AG08395 (cell line): Measurements from ENCODE around the gene XYLT1.
"Not testable (repeated sequence)": the region's sequence is repeated elsewhere in the genome, so short reads cannot be mapped to it uniquely, and the experiment has no call there.

ENCODE experiments used
- DNase-seq: peaks from one replicate; pipeline ENCODE4 v3.0.0; 2012; ENCODE audit warnings: mixed read lengths, low spot score

Gene XYLT1

DNA sequence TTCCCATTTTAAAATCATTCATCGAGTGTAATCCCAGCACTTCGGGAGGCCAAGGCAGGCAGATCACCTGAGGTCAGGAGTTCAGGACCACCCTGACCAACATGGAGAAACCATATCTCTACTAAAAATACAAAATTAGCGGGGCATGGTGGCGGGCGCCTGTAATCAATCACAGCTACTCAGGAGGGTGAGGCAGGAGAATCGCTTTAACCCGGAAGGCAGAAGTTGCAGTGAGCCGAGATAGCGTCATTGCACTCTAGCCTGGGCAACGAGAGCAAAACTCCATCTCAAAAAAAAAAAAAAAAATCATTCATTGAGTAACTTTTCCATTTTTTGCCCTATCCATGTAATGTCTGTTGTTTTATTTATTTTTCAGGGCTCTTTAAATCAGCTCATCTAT, 135.4 kb downstream of the XYLT1 start:
- DNase-seq, result not testable (repeated sequence)

DNA sequence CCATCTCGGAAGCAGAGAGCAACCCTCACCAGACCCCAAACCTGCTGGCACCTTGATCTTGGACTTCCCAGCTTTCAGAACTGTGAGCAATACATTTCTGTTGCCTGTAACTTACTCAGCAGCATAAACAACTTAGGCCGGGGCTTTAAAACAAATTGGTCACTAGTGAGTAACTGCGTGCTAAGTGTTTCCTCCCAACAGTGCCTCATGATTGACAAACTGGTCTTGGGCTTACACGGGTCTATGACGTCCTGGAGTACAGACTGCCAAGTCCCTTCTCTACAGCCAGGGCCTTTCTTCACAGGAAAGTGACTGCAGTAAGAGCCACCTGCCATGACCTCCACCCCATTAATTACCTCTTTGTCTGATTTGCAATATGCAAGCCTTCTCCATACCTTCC, 136.7 kb downstream of the XYLT1 start:
- DNase-seq, result peak; percentile 64

DNA sequence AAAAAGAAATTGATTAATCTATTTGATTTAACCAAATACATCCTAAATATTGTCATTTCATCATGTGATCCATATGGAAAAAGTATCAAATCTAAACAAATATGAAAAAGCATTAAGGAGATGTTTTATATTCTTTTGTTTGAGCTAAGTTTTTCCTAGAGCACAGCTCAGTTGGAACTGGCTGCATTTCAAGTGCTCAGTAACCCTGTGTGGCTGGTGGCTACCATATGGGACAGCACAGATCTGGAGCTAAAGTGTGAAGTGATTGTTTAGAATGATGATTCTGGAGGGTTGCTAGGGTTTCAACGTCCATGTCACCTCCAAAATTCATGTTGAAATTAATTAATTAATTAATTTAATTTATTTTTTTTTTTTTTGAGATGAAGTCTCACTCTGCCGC, 137.5 kb downstream of the XYLT1 start:
- DNase-seq, result no peak

DNA sequence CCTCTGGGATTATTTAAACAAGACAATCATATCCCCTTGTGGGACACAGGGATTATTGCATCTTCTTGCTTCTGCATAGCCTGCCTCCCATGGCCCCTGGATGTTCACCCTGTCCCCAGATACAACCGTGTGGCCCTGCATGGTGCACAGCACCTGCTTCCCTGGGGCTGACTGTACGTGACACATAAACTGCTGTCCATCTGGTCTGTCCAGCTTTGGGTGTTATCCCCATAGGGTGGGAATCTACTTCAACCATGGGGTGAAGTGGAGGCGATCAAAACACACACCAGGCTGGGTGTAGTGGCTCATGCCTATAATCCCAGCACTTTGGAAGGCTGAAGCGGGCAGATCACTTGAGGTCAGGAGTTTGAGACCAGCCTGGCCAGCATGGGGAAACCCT, 138.8 kb downstream of the XYLT1 start:
- DNase-seq, result no peak

DNA sequence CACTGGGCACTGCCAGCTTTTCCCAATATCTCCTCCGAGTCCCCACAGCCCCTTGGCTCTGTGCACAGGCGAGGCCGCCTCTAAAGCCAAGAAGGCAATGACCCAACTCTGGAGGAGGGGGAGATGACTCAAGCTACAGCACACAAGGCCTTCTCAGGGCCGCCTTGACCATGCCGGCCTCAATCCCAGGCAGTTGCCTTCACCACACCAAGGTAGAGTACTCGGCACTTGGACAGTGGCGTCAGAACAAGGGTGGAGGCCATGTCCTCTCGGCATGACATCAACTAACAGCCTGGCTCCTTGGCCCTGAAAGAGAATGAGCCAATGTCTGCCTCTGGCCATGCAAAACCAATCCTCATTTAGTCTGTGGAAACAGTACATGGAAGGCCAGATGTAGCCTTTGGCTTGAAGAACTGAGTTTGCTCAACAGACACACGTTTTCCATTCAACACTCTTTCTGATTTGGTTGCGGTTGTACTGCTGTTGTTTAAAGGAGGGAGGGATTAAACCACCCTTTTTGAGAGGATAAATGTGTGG, 139.6 kb downstream of the XYLT1 start:
- DNase-seq, result peak; percentile 61

DNA sequence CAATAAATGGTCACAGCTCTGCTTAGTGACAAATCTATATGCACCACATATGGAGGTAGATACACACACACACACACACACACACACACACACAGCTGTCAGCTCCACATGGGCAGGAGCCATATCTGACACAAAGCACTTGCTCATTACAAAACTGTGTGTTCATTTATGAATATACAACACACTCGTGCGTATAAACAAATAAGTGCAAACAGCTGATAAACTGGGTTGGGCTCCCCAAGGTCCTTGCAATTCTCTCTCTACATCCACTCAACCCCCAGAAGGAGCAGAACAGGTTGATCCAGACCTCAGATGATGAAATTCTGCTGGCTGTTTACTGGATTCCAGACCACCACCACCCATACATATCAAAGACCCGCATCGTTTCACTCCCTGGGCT, 140.7 kb downstream of the XYLT1 start:
- no peak for DNase-seq

DNA sequence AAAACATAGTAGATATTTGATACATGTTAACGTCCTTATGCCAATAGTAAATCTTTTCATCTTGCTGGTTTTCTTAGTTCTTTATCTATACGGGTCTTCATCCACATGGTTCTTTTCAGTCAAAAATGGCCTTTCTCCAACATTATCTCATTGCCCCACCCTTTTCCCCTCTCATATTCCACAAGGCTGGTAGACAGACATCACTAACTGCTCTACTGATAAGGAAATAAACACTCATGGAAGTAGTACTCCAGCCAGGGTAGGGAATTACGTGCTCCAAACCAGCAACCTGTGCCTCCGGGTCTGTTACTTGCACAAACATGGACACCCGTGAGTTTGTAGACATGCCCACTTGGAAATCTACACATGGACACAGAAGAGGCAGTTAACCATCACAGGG, 141.4 kb downstream of the XYLT1 start:
- no peak for DNase-seq

DNA sequence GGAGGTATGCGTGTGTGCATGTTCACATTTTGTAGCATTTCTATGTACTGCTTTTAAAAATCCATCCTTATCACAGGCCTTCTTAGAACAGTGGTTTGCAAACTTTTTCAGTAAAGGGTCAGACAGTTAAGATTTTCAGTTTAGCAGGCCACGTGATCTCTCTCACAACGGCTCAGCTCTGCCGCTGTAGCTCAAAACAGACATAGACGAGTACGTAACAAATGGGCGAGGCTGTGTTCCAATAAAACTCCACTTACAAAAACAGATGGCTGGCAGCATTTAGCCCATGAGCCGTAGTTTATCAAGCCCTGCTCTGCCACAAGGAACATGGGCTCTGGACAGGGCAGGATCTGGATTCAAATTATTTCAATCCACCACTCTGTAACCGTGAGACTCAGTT, 141.8 kb downstream of the XYLT1 start:
- no peak for DNase-seq

DNA sequence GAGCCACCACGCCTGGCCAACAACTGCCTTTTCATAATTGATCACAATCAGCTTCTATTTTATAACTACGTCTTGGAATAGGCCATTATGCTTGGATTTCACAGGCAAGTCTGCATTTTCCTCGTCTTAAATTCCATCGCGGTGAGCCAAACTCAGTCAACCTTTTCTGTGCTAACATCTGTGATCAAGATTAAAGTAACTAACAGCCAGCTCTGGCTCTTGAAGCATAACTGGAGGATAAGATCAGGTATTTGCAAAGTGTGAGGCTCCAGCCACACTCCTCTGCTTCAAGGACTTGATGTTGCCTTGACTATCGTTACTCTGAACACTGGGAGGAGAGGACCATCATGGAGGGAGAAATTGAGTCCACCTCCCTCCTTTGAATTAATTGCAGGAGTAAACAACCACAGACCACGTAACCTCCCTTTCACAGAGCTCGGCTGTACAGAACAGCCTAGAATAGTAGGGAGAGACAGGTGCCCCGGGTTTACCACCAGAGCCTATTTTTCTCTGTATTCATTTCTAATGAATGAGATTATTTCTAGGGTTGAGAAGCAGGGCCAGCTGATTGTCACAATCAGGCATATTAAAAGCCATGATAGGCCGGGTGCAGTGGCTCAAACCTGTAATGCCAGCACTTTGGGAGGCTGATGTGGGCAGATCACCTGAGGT, 143.0 kb downstream of the XYLT1 start:
- no peak for DNase-seq

DNA sequence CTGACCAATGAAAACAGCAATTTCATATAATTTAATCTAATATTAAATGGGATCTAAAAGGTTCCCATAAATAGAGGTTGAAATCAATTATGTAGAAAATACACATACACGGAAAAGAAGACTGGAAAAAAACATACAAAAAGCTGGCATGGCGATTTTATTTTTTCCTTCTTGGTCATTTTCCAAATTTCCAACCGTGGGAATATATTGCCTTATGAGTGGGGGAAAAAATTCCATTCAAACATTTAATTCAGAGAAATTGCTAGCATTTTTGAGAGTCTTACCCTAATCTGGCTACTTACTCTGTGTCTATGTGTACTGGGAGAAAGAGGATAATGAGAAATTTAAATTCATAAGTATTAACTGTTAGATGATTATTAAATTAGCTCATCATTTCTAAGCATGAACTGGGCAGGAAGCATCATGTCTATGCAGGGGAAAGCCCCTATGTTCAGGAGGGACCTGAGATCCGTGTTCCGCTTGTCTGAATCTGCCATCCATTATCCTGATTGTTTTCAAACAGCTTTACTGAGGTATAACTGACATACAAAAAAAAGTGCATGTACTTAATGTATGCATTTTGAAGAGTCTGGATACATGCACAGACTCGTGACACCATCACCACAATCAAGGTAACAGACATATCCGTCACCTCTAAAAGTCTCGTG, 145.2 kb downstream of the XYLT1 start:
- no peak for DNase-seq

DNA sequence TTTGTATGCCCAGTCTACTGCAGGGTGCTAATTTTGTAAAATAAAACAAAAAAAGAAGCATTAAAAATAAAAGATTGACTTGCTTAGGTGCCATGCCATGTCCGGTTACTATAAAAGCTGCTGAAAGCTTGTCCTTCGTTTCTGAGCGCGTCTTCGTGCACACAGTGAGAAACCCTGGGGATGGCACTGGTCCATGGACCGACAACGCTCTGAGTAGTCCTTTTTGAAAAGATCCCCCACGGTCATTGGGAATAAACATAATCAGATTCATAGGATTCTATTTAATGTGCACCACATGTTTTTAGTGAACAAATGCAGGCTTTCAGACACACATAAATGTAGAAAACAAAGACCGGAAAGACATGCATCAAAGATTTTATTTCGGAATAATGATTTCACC, 146.3 kb downstream of the XYLT1 start:
- DNase-seq, result no peak

DNA sequence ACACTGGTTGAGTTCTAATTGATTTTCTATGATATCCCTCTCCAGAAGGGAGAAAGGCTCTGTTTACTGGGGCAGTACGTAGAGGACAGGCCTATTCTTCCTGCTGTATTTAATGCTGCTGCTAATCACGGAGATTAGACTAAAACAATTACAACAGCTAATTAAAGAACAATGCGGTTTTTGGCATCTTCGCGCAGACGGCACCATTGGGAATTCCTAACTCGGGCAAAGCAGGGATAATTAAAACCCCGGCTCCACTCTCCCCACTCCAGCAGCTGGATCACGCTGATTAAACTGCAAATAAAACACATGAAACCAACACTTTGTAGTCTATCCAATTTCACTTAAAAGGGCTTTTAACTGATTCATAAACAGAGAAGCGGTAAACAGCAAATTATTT, 147.6 kb downstream of the XYLT1 start:
- no peak for DNase-seq

DNA sequence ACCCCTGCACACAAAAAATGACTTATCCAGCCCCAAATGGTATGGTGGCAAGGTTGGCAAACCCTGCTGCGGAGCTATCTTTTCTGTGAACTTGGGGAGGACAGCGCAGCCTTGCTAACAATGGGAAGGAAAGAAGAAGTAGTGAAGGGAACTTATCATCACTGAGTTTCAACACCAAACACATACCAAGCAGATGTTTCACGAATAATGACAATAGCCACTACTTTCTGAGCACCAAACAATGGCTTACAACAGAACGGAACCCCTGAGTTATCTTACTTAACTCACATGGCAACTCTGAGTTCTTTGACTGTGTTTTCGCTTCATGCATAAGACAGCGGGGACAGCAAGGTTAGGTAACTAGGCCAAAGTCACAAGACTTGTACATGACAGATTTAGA, 148.9 kb downstream of the XYLT1 start:
- no peak for DNase-seq

DNA sequence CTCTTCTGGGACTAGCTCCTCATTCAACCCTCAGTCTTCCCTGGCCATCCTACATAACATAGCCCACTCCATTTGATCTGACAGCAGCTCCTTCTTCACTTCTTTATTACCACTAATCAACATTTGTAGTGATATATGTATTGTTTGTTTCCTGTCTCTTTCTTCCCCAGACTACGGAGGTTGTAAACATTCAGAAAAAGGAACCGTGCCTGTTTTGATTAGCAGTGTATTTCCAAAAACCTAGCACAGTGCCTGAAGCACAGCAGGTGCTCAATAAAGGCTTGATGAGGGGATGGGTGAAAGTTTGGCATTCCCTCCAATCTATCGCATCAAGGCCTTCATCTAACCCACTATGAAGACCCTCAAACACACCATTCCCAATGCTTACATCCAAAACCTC, 150.8 kb downstream of the XYLT1 start:
- no peak for DNase-seq

DNA sequence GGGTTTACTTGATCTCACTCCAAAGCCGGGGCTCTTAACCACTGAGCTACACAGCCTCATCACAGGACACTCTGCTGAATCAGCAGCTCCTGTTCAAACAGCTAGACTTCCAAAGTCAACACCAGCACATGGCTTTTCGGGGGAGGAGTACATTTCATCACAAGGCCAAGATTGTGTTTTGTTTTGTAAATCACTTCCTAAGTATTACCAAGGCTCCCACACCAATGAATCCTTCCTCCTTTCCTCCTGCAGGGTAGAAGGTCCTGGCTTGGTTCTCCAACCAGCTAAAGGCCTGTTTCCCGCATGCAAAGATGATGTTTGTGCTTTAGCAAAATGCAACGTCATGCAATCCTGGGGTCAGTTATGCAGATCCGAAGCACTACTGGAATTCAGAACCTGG, 152.5 kb downstream of the XYLT1 start:
- peak; percentile 36 for DNase-seq

DNA sequence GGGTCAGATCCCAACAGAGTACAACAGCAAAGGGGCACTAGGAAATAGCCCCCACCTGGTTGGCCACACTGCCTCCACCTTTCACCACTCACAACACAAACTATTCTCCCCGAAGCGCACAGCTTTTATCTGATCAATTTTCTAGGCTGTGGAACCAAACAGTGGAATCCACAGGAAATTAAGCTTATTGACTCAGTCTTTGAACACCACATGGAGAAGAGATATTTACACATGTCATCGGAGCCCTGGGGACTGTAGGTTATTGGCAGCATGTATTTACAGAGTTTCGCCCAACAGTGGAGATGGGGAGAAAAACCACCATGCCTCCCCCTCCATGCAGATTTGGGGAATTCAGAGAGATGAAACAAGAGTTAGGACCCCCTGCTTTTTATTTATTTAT, 154.8 kb downstream of the XYLT1 start:
- no peak for DNase-seq

DNA sequence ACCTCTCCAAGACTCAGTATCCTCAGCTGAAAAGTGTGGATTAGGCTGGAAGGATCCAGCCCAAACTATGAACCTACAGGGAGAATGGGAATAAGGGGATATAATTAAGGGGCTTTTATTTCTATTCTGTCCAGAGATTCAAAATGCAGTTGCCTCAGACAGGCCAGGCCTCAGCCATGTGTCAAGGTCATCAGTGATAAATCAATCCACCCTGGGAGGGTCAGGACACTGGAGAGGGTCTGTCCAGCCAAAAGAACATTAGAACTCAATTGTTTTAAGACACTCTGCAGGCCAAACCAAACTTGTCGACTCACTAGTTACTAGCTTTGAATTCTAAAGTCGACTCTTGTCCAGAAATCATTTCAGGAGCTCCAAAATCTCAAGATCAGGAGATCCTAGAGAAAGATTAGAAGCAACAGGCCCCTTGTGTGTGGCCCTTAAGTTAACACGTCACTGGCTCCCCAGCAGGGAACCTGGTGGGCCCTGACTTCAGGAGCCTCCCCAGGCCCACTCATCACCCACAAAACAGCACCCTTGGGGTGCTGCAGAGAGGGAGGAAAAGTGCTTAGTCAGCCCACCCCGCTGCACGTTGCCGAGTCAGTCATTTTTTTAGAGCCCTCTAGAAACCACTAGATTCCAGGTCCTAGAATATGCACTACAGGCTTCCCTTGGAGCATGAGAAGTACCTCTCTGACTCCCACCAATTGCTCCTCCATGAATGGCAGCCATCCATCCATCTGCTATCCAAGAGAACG, 156.8 kb downstream of the XYLT1 start:
- DNase-seq, result no peak

DNA sequence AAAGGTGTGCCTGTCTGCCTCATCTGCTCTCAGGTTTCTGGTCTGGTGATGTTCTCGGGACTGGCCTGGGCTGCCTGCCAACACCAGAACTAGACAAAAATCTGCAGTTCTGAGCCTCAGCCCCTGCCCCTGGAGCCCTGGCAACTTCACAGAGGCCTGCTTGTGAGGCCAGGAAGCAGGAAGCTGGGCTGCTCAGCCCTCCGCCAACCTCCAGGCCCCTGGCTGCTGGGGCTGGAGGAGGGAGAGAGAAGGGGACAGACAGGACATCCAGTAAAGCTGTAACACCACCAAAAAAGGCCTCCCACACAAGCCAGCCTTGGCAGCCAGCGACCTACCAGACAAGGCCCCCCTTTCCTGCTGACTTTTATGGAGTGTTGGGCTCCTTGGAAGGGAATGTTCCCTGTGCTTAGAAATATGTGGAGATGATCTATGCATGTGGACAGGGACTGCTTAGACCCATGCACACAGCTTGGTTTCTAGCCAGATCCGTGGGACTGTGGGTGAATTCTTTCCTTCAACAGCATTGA, 157.6 kb downstream of the XYLT1 start:
- DNase-seq, result peak; percentile 57

DNA sequence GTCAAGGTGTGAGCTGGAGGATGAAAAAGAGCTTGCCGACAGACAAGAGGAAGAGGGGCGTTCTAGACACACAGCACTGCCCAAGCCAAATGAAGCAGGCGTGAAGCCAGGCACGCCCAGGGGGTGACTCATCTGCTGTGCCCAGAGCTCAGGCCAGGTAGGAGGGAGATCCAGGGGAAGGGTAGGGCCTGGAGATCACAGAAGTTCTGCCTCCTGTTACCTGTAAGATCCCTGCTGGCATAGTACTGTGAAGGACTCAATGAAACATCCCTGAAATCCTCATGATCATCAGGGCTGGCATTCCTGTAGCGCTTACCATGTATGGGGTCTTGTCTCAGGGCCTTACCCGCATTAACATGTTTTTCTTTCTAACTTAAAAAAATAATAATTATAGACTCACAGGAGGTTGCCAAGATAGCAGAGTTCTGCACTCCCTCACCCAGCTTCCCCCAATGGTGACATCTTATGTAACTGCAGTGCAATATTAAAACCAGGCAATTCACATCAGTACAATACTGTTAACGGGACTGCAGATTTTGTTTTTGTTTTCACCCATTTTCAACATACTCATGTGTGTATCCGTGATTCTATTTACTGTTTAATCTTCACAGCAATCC, 158.6 kb downstream of the XYLT1 start:
- DNase-seq, result no peak

DNA sequence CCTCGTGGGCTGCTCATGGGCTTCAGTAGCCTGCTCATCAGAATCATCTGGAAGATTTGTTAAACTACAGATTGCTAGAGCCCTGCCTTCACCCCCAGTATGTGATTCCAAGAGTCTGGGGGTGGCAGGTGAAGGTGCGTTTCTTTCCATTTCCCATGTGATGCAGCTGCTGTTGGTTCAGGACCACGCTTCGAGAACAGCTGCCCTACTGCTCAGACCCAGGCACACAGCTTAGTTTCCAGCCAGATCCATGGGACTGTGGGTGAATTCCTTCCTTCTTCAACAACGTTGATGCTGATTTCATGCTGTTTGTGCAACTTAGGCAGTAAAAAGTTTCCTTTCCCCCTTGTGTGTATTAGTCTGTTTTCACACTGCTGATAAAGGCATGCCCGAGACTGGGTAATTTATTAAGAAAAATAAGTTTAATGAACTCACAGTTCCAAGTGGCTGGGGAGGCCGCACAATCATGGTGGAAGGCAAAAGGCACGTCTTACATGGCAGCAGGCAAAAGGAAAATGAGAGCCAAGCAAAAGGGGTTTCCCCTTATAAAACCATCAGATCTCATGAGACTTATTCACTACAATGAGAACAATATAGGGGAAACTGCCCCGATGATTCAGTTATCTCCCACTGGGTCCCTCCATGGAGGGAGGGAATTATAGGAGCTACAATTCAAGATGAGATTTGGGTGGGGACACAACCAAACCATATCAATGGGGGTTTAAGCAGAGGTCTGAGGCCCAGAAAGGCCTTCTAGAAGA, 159.2 kb downstream of the XYLT1 start:
- DNase-seq, result no peak

DNA sequence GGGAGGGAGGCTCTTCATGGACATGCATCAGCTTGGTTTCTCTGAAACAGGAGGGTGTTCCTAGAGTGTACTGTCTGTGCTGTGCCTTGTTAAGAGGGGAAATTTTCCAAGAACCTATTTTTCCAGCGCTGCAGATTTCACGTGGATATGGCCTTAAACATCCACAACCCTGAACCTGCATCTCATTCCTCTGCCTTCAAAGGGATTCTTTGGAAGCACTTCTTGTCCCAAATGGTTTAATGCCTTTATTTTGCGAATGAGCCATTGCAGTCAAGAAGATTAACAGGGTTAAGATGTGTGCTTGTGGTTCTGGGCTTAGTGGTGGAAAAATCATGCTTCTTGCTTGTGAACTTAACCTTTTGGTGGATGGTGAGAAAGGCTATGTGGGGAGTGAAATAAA, 161.2 kb downstream of the XYLT1 start:
- DNase-seq, result no peak

DNA sequence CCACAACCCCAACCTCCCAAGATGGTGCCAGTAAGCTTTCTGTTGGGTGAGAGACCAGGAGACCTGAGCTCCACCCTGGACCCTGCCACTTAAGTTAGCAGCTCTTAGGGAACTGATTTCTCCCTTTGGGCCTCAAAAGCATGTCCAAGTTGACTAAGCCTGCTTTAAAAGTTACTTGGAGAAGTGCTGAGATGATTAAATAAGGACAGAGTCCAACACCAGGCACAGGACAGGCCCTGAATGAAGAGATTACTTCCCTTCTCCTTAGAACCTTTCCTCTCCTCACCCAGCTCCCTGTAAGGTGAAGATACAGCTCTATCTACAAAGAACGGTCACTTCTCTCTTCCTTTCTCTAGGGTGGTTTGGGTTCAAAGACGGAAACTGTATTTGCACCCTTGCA, 162.6 kb downstream of the XYLT1 start:
- DNase-seq, result no peak
